ENCODE results near the gene DHRS7. TPM values are rescaled to one million over a fixed set of nuclear protein-coding genes. Genes with fewer than 3 reads are reported as not detected.

Gene DHRS7
- total RNA-seq, 1 donor from 2014 or later, result 29.5 TPM

DNA sequence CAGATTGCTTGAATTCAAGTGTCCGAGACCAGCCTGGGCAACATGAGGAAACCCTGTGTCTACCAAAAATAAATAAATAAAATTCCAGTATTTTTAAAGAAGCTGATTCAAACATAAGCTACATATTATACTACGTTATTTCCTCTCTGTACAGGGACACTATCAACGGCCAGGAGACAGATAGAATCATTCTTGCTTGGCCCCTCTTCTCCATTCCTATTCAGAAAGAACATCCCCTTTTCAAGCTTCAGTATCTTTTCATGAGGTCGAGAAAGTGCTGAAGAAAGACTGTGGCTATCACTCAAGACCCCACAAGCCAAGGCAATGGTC is 314 bp upstream of the DHRS7 start:
- Histone ChIP-seq H3K27ac (replicated peaks) (peak overlapping the region; percentile 95), H3K4me3 (peak overlapping the region; percentile 97), H3K4me1 (peaks cover 39% of the 10 kb centered on the region), H3K27me3 (ENCODE audit: low read depth) (no peaks in the 10 kb centered on the region), H3K36me3 (no peaks in the 10 kb centered on the region), H3K9me3 (replicated peaks) (no peaks in the 10 kb centered on the region)
- intact Hi-C loops (cut with micrococcal nuclease), result no loop called here
- TF ChIP-seq, protein P1, sequence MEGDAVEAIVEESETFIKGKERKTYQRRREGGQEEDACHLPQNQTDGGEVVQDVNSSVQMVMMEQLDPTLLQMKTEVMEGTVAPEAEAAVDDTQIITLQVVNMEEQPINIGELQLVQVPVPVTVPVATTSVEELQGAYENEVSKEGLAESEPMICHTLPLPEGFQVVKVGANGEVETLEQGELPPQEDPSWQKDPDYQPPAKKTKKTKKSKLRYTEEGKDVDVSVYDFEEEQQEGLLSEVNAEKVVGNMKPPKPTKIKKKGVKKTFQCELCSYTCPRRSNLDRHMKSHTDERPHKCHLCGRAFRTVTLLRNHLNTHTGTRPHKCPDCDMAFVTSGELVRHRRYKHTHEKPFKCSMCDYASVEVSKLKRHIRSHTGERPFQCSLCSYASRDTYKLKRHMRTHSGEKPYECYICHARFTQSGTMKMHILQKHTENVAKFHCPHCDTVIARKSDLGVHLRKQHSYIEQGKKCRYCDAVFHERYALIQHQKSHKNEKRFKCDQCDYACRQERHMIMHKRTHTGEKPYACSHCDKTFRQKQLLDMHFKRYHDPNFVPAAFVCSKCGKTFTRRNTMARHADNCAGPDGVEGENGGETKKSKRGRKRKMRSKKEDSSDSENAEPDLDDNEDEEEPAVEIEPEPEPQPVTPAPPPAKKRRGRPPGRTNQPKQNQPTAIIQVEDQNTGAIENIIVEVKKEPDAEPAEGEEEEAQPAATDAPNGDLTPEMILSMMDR (IDR thresholded peaks at IDR 0.05; ENCODE audit: borderline replicate concordance), result no peak
- DNase-seq, result no peak

DNA sequence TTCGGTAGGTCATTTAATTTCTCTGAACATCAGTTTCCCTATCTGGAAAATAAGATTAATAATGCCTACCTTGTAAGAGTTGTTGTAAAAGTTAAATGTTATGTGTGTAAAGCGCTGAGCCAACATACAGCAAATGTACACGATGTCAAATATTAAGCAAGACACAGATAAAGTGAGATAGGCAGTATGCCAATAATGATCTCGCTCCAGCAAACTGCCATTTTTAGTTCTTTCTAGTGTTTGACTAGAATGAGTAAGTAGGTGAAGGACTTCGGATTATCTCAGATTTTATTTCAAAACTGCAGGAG is 840 bp downstream of the DHRS7 start:
- TF ChIP-seq, protein P1 (IDR thresholded peaks at IDR 0.05; ENCODE audit: borderline replicate concordance), result no peak
- H3K27ac ChIP-seq (replicated peaks), result peak overlapping the region; percentile 95
- H3K27me3 ChIP-seq (ENCODE audit: low read depth), result no peaks in the 10 kb centered on the region
- no peak for DNase-seq
- peaks cover 50% of the 10 kb centered on the region for H3K4me1 ChIP-seq
- H3K36me3 ChIP-seq, result no peaks in the 10 kb centered on the region
- intact Hi-C loops (cut with micrococcal nuclease), result no loop called here
- peak overlapping the region; percentile 97 for H3K4me3 ChIP-seq
- H3K9me3 ChIP-seq (replicated peaks), result no peaks in the 10 kb centered on the region

DNA sequence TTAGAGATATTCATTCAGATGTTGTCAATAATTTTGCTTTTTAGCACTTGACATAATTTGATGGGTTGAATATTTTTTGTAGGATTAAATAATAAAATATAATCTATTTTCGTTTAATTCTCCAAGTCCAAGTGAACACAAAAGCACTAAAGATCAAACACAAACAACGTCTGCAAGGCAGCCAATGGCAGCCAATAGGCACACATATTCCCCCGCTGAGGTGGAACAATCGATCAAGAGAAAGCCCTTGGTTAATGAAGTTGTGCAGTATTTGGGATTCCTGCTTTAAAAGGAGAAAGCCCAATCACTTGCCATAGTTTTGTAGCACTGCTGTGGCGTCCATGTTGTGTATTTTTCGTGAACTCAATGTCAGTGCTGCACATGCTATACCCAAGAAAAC is 1.5 kb downstream of the DHRS7 start:
- H3K4me3 ChIP-seq, result peak overlapping the region; percentile 97
- no peaks in the 10 kb centered on the region for H3K27me3 ChIP-seq (ENCODE audit: low read depth)
- H3K4me1 ChIP-seq, result peaks cover 50% of the 10 kb centered on the region
- no peaks in the 10 kb centered on the region for H3K9me3 ChIP-seq (replicated peaks)
- TF ChIP-seq, protein P1 (IDR thresholded peaks at IDR 0.05; ENCODE audit: borderline replicate concordance), result no peak
- DNase-seq, result no peak
- no peaks in the 10 kb centered on the region for H3K36me3 ChIP-seq
- peak overlapping the region; percentile 95 for H3K27ac ChIP-seq (replicated peaks)
- intact Hi-C loops (cut with micrococcal nuclease), result no loop called here

DNA sequence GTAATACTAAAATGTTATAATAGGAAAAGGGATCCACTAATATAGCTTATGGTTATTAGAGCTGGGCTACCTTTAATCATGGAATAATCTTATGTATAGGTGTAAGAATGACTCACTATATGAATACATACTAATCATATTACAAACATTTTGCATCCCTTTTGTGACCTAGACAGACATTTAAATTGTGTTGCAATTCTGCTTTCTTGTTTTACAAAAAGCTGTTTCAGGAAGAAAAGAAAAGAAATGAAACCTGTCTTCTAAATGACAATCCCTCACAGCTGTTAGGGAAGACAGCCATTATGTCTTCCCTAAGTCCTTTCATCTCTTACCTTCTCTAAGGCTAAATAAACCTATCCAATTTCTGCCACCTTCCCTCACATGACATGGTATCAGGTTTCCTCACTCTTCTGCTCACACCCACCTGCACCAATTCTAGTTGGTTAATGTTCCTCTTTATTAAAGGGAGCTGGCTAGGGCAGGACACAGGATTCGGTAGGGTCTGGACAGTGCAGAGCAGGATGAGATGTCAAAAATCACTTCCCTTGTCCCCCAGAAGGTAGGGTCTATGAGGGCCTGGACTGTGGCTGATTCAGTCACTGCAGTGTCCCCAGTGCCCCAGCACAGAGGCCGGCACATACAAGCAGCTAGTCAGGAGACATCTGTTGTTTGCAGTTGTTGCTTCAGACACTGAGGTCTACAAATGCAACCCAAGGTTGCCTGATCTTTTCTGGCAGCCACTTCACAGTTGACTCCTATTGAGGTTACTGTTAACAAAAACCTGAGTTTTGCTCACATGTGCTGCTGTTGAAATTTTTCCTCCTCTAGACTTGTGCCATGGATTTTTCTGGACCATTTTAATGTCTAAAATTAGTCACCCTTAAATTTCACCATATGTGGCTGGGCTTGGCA is 3.7 kb downstream of the DHRS7 start:
- no peak for DNase-seq
- Histone ChIP-seq H3K27ac (replicated peaks) (peak overlapping the region; percentile 30), H3K27me3 (ENCODE audit: low read depth) (no peaks in the 10 kb centered on the region), H3K9me3 (replicated peaks) (no peaks in the 10 kb centered on the region), H3K4me1 (peaks cover 58% of the 10 kb centered on the region), H3K36me3 (no peaks in the 10 kb centered on the region), H3K4me3 (no peak overlapping the region)
- intact Hi-C loops (cut with micrococcal nuclease), result no loop called here
- TF ChIP-seq, protein P1 (IDR thresholded peaks at IDR 0.05; ENCODE audit: borderline replicate concordance), result no peak

DNA sequence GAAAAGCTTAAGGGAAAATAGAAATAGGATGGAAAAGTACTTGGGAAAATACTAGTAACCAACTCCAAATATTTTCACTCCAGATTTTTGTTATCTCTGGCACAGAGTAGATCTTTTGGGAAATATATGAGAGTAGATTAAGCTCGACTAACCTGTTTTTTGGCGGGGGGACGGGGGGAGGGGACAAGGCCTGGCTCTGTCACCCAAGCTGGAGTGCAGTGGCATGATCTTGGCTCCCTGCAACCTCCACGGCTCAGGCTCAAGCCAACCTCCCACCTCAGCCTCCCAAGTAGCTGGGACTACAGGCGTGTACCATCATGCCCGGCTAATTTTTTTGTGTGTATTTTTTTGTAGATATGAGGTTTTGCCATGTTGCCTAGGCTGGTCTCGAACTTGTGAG is 4.8 kb downstream of the DHRS7 start:
- Histone ChIP-seq H3K4me3 (no peak overlapping the region), H3K27ac (replicated peaks) (no peak overlapping the region), H3K9me3 (replicated peaks) (no peaks in the 10 kb centered on the region), H3K36me3 (peaks cover 4% of the 10 kb centered on the region), H3K27me3 (ENCODE audit: low read depth) (no peaks in the 10 kb centered on the region), H3K4me1 (peaks cover 48% of the 10 kb centered on the region)
- DNase-seq, result no peak
- intact Hi-C loops (cut with micrococcal nuclease), result no loop called here
- TF ChIP-seq, protein P1 (IDR thresholded peaks at IDR 0.05; ENCODE audit: borderline replicate concordance), result no peak

All from left ventricle myocardium inferior (tissue), 1 donor.